ENCODE measurements around the gene LIPK. TPM values are rescaled to one million over a fixed set of nuclear protein-coding genes. Genes with fewer than 3 reads are reported as not detected.

LIPK gene
- total and polyA plus RNA-seq, 9 of the 15 experiments (the other 6 are each of a cell fraction or from before 2014, with no cell fraction given): not detected

- TF ChIP-seq ZFP36 (IDR thresholded peaks at IDR 0.05; ENCODE audit: low read depth, low read length, partially characterized antibody): no peak
Observed at GRCh38 chr10:88660598-88660884, 45.5 kb upstream of the LIPK start (continued).

- Histone ChIP-seq H3K4me2 (ENCODE audit: insufficient read depth, low read length) (no peak overlapping the region), H3K4me1 (replicated peaks in 1 of 2; ENCODE audit: control insufficient read depth in 2 of 2, insufficient read depth in 2 of 2, low read length in 2 of 2) (no peaks in the 10 kb centered on the region), H3K27ac (ENCODE audit: extremely low read depth, low read depth, low read length) (no peak overlapping the region), H4K20me1 (replicated peaks; ENCODE audit: control insufficient read depth, insufficient read depth, low read length) (no peaks in the 10 kb centered on the region), H3K9ac (ENCODE audit: insufficient read depth in 1 of 2, low read depth in 2 of 2, low read length in 2 of 2) (no peak overlapping the region), H3K9me3 (replicated peaks; ENCODE audit: control insufficient read depth, insufficient read depth, low read depth, low read length) (no peaks in the 10 kb centered on the region), H3K36me3 (ENCODE audit: control insufficient read depth, insufficient read depth, low read length) (no peaks in the 10 kb centered on the region), H3K27me3 (ENCODE audit: control insufficient read depth in 2 of 2, insufficient read depth in 2 of 2, low read length in 2 of 2) (no peaks in the 10 kb centered on the region), H3K79me2 (ENCODE audit: control insufficient read depth, insufficient read depth, low read length) (no peaks in the 10 kb centered on the region), H3K4me3 (no peak overlapping the region), H3K9me1 (ENCODE audit: control insufficient read depth, insufficient read depth, low read length) (no peaks in the 10 kb centered on the region), H2AFZ (ENCODE audit: low read depth, low read length) (no peak overlapping the region)
- ChIA-PET CTCF (ENCODE audit: low intra/inter-chr PET ratio) (no interaction called here), POLR2A (no interaction called here)
- in situ Hi-C loops (cut with MboI) (no loop called here), intact Hi-C loops (cut with micrococcal nuclease) (no loop called here)
- ATAC-seq (no peak), FAIRE-seq (no peak), DNase-seq (ENCODE audit: extremely low read depth in 1 of 4, low spot score in 3 of 4) (no peak)
- TF ChIP-seq SLC30A9 (CRISPR knock-in tag; IDR thresholded peaks at IDR 0.05) (no peak), LCOR (CRISPR knock-in tag; IDR thresholded peaks at IDR 0.05) (no peak), PHTF2 (CRISPR knock-in tag; IDR thresholded peaks at IDR 0.05) (no peak), CSDE1 (IDR thresholded peaks at IDR 0.05) (no peak)
- TF ChIP-seq, protein P1, sequence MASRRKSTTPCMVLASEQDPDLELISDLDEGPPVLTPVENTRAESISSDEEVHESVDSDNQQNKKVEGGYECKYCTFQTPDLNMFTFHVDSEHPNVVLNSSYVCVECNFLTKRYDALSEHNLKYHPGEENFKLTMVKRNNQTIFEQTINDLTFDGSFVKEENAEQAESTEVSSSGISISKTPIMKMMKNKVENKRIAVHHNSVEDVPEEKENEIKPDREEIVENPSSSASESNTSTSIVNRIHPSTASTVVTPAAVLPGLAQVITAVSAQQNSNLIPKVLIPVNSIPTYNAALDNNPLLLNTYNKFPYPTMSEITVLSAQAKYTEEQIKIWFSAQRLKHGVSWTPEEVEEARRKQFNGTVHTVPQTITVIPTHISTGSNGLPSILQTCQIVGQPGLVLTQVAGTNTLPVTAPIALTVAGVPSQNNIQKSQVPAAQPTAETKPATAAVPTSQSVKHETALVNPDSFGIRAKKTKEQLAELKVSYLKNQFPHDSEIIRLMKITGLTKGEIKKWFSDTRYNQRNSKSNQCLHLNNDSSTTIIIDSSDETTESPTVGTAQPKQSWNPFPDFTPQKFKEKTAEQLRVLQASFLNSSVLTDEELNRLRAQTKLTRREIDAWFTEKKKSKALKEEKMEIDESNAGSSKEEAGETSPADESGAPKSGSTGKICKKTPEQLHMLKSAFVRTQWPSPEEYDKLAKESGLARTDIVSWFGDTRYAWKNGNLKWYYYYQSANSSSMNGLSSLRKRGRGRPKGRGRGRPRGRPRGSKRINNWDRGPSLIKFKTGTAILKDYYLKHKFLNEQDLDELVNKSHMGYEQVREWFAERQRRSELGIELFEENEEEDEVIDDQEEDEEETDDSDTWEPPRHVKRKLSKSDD (conservative IDR thresholded peaks at IDR 0.05; ENCODE audit: low read length): no peak
- BruUV-seq (replicated peaks): no TSS peak
Observed at GRCh38 chr10:88661018-88661417, 45.0 kb upstream of the LIPK start.

All from K562 (cell line).